ENCODE measurements around the gene RSPH1. TPM values are rescaled to one million over a fixed set of nuclear protein-coding genes. Genes with fewer than 3 reads are reported as not detected.

RSPH1 gene
- total and polyA plus RNA-seq, 2 of the 4 experiments (the other 2 are of a cell fraction) = not detected

DNA sequence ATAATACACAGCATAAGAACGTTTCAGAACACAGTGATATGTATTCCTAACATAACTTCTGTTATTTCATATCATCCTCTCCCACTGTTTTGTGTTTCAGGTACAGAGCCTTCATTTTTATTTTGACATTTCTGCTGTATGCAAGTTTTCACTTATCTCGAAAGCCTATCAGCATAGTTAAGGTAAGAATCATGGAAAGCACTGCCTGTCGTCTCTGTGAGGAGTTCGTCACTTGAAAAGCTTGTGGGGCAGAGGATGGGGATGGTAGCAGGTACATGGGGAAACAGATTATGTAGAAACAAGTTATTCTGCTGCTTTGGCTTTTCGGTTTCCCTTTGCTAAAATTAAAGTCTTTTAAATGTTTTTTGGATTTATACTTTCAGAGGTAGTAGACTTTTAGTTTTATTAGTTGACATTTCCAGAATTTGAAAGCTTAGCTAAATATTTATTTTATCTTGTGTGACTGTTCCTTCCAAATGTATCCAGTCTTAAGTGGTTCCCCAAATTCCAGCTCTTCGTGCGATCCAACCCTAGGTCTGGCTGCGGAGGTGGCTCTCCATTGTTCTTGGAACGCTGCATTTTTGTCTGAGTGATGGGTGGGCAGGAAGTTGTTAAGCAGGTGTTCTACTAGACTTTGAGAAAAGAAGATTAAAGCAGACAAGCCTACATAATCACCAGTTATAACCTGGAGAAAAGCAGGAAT lies 29.8 kb upstream of the RSPH1 start:
- ATAC-seq (ENCODE audit: low read depth) = no peak

More for the DNA sequence above, 29.8 kb upstream of the RSPH1 start:
- Histone ChIP-seq H3K4me2 (ENCODE audit: low read depth, low read length) (no peak overlapping the region), H3K4ac (ENCODE audit: low read depth, low read length) (no peak overlapping the region), H3K9me3 (ENCODE audit: control insufficient read depth, insufficient read depth, low read length) (no peaks in the 10 kb centered on the region), H2AK5ac (ENCODE audit: low read depth, low read length) (no peak overlapping the region), H4K8ac (ENCODE audit: low read depth in 2 of 2, low read length in 2 of 2) (no peak overlapping the region), H3K14ac (replicated peaks; ENCODE audit: low read depth, low read length) (no peak overlapping the region), H2BK120ac (ENCODE audit: low read depth, low read length) (no peak overlapping the region), H3K56ac (ENCODE audit: extremely low read depth, insufficient read depth, low read length) (no peak overlapping the region), H2AFZ (replicated peaks; ENCODE audit: low read length, poor library complexity) (no peak overlapping the region), H3K23ac (ENCODE audit: low read depth, low read length) (no peak overlapping the region), H3K9ac (ENCODE audit: low read depth, low read length) (no peak overlapping the region), H2AK9ac (replicated peaks; ENCODE audit: low read depth, low read length, poor library complexity) (no peak overlapping the region), H3K9me1 (ENCODE audit: insufficient read depth, low read length) (no peaks in the 10 kb centered on the region), H2BK5ac (ENCODE audit: low read depth, low read length, poor library complexity, severe bottlenecking) (no peak overlapping the region), H2BK20ac (ENCODE audit: low read depth, low read length) (no peak overlapping the region), H3K36me3 (ENCODE audit: control insufficient read depth, insufficient read depth, low read length) (no peaks in the 10 kb centered on the region), H4K91ac (ENCODE audit: insufficient read depth, low read depth, low read length) (no peak overlapping the region), H4K20me1 (ENCODE audit: insufficient read depth, low read length) (no peaks in the 10 kb centered on the region; the same call in 1 of the 2 replicates), H3K4me3 (ENCODE audit: insufficient read depth, low read depth, low read length) (no peak overlapping the region), H3K79me1 (ENCODE audit: low read depth in 1 of 2, low read length in 2 of 2) (no peaks in the 10 kb centered on the region), H3K27ac (ENCODE audit: insufficient read depth, low read length) (no peak overlapping the region), H3K18ac (ENCODE audit: low read depth, low read length) (no peak overlapping the region), H2BK15ac (ENCODE audit: low read depth, low read length) (no peak overlapping the region), H4K5ac (ENCODE audit: low read depth, low read length) (no peak overlapping the region), H3K4me1 (ENCODE audit: control insufficient read depth, insufficient read depth, low read length) (peaks cover 5% of the 10 kb centered on the region; the same call in 1 of the 2 replicates), H3K27me3 (ENCODE audit: control insufficient read depth, insufficient read depth, low read length) (peaks cover 17% of the 10 kb centered on the region; the same call in 1 of the 2 replicates)
- in situ Hi-C loops (cut with MboI; ENCODE audit: low sequenced_read_pairs) = no loop called here
- TF ChIP-seq CHD1 (IDR thresholded peaks at IDR 0.05; ENCODE audit: low read depth, low read length) (no peak), SMC3 (IDR thresholded peaks at IDR 0.05; ENCODE audit: low read depth, low read length) (no peak), MAZ (IDR thresholded peaks at IDR 0.05; ENCODE audit: borderline replicate concordance, low read depth, low read length) (no peak), MAFK (IDR thresholded peaks at IDR 0.05; ENCODE audit: low read depth, low read length) (no peak), BHLHE40 (IDR thresholded peaks at IDR 0.05; ENCODE audit: low read depth, low read length) (no peak), MXI1 (IDR thresholded peaks at IDR 0.05; ENCODE audit: borderline replicate concordance, low read depth, low read length) (no peak), CTCF (conservative IDR thresholded peaks at IDR 0.05; ENCODE audit: low read depth, low read length) (no peak), NFE2L2 (IDR thresholded peaks at IDR 0.05; ENCODE audit: low read depth, low read length) (no peak), USF2 (IDR thresholded peaks at IDR 0.05; ENCODE audit: low read depth, low read length) (no peak), RCOR1 (IDR thresholded peaks at IDR 0.05; ENCODE audit: insufficient replicate concordance, low read length) (no peak), POLR2A (IDR thresholded peaks at IDR 0.05; ENCODE audit: low read depth, low read length) (no peak), FOS (IDR thresholded peaks at IDR 0.05; ENCODE audit: low read depth, low read length) (no peak), RAD21 (IDR thresholded peaks at IDR 0.05; ENCODE audit: low read length) (no peak), CEBPB (IDR thresholded peaks at IDR 0.05; ENCODE audit: low read depth, low read length) (no peak), RFX5 (IDR thresholded peaks at IDR 0.05; ENCODE audit: low read depth, low read length) (no peak)
- TF ChIP-seq, protein P1, sequence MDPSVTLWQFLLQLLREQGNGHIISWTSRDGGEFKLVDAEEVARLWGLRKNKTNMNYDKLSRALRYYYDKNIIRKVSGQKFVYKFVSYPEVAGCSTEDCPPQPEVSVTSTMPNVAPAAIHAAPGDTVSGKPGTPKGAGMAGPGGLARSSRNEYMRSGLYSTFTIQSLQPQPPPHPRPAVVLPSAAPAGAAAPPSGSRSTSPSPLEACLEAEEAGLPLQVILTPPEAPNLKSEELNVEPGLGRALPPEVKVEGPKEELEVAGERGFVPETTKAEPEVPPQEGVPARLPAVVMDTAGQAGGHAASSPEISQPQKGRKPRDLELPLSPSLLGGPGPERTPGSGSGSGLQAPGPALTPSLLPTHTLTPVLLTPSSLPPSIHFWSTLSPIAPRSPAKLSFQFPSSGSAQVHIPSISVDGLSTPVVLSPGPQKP (IDR thresholded peaks at IDR 0.05; ENCODE audit: borderline replicate concordance, low read depth, low read length) = no peak
- no TSS peak for BruUV-seq (replicated peaks)
- DNase-seq = no peak
- dilution Hi-C loops (cut with HindIII; ENCODE audit: low sequenced_read_pairs, unreplicated experiment) = no loop called here
- intact Hi-C loops (cut with micrococcal nuclease) = no loop called here
- WGBS, 2 experiments (ENCODE audit: extremely low coverage in 2 of 2, insufficient read length in 1 of 2) = no CpG with 5 or more reads among the region's 9 CpGs
- ChIA-PET POLR2A (ENCODE audit: unreplicated experiment) (no interaction called here), CTCF (no interaction called here)

Data from IMR-90 (cell line).